RKO (cell line): ENCODE results near the gene GHRH.

ENCODE experiments used
- DNase-seq: peaks from one replicate; pipeline ENCODE4 v3.0.0-alpha.2; 2016; ENCODE audit warnings: low spot score

The GHRH gene

DNA sequence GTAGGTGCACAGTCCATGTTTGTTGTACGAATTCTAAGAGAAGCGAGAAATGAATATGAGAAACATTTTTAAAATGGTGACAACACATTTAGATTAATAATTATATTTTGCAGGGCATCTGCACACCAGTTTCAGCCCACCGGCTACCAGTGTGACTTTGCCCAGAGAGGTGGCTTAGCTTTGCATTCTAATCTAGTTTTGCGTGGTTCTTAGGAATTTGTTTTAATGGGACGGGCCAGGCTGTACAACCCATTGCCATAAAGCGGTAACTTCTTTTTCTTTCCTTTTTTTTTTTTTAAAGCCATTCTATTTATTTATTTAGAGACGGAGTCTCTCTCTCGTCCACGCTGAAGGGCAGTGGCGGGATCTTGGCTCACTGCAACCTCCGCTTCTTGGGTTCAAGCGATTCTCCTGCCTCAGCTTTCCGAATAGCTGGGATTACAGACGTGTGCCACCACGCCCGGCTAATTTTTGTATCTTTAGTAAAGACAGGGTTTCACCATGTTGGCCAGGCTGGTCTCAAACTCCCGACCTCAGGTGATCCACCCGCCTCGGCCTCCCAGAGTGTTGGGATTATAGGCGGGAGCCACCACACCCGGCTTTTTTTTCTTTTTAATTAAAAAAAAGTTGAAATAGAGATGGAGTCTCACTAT lies 28.7 kb upstream of the GHRH start:
- no peak for DNase-seq

DNA sequence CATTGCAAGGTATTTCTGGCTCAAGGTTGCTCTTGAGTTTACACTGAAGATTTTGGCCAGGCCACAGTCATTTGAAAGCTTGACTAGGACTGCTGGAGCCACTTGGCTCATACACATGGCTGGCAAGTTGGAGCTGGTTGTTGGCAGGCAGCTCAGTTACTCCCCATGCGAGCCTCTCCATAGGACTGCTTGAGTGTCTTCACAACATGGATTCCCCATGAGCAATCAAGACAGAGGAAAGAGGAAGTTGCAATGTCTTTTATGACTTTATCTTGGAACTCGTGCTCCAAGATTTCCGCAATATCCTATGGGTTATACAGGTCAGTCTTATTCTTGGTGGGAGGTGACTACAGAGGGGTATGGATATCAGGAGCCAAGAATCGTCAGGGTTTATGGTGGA lies 26.5 kb upstream of the GHRH start:
- no peak for DNase-seq

DNA sequence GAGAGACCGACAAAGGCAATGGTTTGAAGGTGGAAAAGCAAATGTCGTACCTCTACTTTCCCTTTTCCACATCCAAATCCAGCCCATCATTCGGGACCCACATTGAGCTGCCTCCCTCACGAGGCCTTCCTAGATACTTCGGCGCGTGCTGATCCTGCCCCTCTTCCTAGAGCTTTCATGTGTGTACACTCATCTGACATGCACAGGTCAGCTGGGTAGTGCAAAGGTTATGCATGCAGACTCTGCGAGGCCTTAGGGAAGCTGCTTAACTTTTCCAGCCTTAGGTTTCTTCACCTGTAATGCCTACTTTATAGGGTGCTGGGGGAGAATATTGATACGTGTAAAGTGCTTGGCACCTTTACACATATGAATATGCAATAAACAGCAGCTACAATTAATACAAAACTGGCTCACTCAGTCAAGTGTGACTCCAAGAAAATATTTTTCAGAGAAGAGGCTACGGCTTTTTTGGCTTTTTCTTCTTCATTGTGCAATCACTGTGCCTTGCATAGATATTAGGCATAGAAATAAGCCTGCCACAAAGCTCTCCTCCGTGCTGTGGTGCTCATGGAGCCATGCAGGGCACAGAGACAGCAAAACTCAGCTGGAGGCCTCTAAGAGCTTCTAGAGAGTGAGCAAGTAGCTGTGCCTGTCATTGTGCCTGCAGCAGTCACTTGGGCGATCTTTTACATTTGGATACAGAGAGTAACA lies 24.2 kb upstream of the GHRH start:
- DNase-seq: no peak

DNA sequence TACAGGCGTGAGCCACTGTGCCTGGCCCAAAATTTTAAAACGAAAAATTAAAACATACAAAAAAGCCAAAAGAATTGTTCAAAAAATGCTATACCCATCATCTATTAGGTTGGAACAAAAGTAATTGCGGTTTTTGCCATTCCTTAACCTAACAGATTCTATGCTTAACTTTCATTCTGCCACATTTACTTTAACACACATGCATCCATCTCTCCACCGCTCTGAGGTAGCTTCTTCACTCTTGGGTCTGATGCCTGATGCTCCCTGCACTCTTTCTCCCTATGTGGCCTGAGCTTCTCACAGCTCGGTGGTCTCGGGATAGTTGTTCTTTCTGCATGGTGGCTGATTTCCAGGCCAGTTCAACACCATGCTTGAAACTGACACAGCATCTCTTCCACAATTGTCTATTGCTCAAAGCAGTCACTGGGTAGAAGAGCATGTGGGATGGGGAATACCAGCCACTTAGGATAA lies 23.1 kb upstream of the GHRH start:
- no peak for DNase-seq

DNA sequence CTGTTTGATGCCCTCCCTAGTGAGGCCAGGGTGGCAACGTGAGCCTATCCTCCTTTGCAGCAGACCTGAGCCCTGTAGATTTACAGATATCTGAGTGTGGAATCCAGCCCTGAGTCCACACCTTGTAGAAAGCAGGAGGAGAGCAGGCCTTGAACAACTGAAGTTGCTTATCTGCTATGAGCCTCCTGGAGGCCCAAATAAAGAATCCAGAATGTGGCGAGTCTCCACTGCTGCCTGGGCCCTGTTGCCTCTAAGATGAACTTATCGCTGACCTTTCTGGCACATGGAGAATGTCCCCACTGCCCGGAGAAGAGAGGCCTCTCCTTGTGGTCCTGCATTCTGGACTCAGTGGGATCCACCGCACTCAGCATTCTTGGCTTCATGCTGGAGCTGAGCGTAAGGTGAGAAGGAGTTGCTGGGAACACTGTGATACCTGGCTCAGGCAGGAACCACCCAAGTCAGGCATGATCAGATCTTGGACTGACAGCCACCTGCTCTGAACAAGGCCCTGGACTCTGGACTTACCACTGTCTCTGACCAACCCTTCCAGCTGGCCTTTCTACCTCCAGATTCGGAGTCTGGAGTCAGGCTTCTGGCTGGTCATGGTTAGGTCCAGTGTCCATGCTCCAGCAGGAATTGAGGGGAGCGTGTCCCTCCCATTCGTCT lies 22.0 kb upstream of the GHRH start:
- DNase-seq: no peak

DNA sequence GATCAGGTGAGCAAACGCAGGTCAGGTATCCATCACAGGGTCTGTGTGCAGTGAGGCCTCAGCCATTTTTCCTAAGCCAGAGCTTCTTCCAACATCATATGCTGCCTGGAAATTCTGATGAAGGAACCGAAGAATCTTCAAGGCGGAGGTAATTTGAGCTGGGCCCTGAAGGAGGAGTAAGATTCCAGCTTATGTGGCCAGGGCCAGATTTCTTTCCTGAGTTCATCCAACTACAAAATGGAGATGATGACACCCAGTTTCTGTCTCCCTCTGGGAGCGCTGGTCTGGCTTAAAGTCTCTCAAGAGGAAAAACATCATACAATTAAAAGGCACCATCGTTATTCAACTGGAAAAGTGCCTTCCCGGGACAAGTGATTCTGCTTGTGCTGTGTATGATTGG lies 20.9 kb upstream of the GHRH start:
- DNase-seq: peak; percentile 46

DNA sequence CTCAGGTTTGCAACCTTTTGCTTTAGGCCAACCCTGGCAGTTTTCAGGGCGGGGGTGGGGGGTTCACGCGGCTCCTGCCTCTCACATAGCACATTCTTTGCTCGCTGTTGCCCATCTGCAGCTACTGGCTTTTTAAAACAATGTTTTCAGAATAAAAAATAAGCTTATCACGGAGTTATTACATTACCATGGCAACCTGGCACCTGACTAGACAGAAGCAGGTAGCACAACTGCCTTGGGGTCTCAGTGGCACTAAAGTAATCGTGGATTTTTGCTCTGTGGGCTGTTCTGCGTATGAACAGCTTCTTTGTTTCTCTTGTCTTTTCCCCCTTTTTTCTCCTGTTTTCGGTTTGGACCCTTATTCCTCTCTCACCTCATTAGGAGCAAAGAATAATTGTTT lies 18.8 kb upstream of the GHRH start:
- DNase-seq: no peak

DNA sequence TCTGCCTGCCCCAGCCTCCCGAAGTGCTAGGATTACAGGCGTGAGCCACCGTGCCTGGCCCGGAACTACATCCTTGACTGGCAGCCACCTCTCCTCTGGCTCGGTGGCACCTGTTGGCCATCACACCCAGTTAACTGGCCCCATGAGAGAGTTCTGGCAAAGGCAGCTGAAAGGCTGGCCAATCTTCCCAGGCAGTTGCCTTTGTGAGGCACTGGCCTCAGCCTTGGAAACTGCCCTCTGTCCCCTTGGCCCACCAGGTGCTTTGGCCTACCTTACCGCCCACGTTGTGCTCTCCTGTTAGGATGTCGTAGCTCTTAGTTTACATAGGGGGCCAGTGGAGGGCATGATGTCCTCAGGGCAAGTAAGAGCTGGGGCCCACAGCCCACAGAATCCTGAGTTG lies 18.2 kb upstream of the GHRH start:
- no peak for DNase-seq

DNA sequence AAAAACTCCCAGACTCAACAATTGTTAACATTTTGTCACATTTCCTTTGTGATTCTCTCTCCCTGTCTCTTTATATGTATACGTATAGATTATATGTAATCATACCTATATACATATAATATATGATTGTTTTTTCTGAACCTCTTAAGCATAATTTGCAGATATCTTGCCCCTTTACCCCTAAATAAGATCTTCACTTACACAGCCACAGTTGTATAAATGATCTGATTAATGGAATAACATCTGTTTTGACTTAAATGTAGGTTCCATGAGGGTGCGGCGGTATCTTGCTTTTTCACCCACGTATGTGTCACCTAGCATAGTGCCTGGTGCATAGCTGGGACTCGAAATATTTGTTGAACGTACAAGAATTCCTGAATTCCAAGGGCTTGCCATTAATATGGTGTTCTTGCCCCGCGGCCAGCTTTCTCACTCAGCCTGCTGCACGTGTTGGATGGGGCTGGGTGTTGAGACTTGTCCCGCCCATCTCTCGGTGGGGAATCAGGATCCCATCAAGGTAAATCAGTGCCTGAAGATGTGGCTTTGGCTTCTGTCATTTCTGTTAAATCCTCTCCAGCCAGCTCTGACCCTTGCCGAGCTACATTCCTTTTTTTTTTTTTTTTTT lies 17.5 kb upstream of the GHRH start:
- no peak for DNase-seq

DNA sequence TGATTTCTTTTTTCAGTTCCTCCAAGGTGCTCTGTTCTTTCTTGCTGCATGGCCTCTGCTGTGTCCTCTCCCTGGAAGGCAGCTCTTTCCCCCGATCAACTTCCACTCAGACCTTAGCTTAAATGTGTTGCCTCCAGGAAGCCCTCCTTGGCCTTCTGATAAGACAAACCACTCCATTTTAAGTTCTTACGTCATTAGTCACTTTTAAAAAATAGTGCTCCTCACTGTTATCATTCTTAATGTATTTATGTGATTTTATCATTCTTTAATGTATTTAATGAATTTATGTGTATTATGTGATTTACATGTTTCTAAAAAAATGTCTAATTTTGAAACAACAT lies 15.6 kb upstream of the GHRH start:
- DNase-seq: no peak

DNA sequence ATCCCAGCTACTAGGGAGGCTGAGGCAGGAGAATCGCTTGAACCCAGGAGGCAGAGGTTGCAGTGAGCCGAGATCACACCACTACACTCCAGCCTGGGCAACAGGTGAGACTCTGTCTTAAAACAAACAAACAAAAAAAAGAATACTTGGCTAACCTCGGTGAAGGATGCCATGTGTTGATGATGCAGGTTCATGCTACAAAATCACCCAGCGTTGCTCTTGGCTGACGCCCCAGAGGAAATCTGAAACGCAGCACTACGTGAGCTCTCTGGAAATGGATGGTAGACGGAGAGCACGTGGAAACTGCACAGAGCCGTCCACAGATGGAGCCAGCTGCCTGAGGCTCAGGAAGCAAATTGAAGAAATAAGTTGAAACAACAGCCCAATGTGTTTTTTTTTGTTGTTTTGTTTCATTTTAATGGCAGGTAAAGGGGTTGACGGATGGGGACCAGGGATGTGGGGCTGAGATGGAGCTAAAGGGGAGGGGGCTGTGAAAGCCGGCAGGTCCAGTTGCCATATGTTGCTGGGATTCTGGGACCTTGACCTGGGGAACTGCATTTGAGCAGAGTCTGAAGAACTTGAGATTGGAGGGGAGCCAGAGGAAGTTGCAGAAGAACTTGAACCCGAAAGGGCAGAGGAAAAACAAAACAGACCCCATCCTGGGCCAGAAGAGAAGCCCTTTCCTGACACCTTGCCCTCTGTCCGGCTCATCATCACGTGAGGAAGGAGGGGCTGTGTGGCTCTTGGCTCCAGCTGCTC lies 15.1 kb upstream of the GHRH start:
- no peak for DNase-seq

DNA sequence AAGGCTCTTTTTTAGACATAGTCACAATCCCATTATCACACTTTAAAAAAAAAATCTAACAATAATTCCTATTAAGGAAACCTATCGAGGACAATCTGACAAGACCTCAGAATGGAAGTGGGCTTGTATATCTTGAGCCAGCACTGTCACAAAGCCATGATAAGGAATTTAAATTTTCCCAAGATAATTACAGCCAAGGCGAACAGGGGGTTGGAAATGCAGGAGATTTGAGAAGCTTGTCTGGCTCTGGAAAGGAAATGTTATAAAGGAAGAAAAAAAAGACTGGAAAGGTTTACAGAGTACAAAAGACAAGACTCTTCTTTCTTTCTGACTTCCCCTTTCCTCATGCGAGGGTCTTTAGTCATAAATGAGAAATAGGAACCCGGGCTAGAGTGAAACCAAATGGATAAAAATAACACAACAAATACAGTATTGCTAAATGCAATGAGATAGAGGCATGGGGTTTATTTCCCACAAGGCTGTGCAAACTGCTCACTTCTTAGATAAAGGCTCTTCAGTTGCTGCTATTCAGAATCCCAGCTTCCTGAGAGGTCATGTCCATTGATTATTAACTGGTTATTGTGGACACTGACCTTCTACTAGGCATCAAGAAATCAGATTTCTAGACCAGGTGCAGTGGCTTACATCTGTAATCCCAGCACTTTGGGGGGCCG lies 13.4 kb upstream of the GHRH start:
- no peak for DNase-seq

DNA sequence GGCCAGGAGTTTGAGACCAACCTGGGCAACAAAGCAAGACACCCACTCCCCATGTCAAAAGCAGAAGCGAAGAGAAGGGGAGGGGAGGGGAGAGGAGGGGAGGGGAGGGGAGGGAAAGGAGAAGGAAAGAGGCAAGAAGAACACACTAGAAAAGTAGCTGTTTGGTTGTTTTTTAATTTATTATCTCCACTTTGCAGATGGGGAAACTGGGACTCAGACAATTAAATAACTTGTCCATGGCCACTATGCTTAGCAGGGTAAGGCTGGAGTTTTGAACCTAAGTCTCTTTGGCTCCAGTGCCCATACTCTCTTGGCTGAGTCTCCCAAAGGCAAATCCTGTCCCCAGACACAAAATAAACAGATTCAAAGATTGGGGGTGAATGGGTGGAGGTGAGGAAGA lies 12.4 kb upstream of the GHRH start:
- no peak for DNase-seq

DNA sequence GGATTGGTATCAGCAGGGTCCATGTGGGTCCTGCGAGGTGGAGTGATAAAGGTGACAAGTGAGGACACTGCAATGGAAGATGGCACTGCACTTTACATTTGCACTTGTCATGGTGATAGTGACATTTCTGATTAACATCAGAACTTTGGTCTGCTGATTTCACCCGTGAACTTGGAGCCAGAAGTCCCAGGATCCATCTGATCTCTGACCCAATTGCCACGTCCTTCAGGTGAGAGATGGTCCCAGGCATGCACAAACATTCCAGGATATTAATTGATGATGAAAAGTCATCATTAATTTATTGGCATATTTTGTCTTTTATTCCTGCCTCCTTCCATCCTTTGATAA lies 9.8 kb upstream of the GHRH start:
- no peak for DNase-seq

DNA sequence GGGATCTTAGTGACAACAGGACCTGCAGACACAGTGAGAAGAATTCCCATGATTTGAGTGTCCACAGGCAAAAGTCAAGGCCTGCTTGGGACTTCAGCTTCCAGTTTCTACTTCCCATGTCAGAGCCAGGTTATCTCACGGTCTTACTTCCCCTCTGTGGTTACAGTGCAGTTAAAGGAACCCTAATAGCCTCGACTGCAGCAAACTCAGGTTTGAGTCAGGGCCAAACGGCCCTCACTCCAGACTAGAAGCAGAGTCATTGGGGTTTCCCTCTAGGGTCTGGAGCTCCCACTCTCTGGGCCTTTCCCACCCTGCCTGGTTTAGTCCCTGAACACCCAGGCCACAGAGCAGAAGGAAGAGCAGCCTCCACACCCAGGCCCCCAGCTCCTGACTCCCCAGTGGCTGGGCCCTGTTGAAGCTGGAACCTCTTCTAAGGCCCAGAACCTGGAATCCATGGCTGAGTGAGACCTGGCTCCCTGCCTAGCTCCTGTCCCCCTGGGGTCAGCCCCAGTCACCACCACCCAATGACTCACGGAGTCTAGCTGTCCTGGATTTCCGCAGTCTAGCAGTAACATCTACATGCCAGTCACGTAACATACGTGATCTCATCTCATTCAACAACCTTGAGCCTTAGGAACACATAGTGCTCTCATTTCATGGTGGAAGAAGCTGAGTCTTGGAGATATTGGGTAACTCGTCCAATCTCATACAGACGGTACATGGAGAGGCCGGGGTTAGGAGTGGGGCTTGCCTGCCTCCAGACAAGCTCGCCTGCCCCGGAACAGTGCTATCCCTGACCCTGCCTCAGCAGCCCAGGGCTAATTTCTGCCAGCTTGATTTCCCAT lies 9.2 kb upstream of the GHRH start:
- no peak for DNase-seq

DNA sequence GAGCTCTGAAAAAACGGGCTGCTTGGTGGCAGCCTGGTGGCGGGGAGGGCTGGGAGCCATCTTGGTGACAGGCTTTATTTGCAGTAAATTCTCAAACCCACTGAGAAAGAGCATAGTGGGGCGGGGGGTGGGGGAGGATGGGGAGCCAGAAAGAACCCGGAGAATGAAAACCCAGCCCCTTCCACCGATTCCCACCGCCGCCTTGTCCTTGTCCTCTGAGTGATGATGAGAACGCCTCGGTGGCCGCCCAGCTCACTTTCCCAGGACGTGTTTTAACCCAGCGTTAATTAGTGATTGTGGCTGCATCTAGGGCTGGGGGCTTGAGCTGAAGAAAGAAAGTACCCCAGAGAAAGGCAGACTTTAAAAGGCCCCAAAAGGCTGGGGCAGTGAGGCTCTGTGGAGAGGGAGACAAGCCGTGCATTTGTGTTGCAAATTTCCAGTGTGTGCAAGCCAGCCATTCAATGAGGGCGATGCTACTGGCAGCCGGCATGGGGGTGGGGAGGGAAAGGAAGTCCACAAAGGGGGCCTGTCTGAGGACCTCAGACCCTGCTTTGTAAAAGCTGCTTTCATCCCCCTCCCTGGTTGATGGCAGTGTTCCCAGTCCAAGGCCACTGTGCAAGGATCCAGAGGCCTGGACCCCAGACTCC lies 6.2 kb upstream of the GHRH start:
- no peak for DNase-seq

DNA sequence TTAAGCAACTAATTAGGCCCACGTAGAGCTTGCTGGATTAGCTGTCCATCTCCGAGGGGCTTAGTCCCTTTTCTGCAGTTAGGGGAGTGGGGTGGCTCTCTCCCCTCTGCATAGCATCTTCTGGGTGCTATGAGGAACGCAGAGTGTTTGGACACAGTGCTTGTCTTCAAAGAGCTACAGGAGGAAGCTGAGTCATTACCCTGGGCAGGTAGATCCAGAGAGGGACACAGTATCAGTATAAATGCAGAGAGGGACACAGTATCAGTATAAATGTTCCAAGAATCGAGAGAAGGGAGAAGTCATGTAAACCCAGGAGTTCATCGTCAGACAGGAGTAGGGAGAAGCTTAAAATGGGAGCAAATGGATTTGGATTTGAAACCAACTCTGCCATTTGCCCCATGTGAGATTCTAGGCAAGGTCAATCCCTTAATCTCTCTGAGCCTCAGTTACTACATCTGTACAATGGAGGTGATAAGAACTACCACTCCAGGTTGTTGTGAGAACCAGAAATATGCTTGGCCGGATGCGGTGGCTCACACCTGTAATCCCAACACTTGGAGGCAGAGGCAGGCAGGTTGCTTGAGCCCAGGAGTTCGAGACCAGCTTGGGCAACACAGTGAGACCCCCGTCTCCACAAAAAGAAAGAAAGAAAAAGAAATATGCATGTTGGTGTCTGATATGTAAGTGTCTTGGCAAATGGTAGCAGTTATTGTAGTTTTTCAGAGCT lies 5.5 kb upstream of the GHRH start:
- DNase-seq: no peak

DNA sequence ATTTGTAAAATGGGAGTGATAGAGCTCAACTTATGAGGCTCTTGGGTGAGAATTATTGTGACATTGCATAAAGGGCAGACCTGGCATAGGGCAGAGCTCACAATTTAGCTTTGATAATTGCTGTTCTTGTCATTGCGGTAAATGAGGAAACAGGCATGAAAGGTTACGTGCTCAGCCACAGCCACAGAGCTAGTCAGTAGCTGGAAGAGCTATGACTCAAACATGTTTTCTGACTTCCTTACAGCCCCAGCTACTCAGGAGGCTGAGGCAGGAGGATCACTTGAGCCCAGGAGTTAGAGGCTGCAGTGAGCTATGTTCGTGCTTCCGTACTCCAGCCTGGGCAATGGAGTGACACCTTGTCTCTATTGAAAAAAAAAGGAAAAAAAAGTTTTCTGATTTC lies 3.5 kb upstream of the GHRH start:
- peak; percentile 39 for DNase-seq

DNA sequence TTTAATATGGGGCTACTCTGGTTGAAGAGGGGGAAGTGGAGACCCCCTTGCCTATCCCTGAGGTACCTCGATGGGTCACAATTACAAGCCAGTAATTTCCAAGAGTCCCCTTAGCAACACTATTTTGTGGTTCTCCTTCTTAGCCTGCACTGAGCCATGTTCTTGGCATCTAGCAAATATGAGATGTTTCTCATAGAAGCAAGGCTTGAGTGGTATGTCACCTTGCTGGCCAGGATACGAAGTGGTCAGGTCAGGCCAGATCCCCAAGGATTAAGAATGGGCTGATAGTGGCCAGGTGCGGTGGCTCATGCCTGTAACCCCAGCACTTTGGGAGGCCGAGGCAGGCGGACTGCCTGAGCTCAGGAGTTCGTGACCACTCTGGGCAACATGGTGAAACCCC lies 2.1 kb upstream of the GHRH start:
- no peak for DNase-seq

DNA sequence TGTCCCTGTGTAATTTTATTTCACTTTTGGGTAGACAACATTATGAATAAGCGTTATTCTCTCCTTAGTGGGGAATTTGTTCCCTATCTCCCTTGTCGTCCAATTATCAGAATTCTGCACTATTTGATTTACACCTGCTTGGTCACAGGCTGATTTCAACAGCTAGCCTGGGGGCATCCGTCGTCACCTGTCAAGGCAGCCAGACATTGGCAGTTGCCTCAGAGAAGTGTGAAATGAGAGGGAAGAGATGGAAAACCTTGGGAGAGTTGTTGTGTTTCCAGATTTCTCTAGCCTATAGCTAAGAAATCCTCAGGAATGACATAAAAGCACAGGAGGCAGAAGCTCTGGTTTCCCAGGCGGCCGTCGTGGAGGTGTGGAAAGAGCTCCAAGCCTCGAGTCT lies 891 bp upstream of the GHRH start:
- DNase-seq: no peak
